Ascending aorta (tissue), 2 donors: ENCODE data around the gene FAM222A. TPM values are rescaled to one million over a fixed set of nuclear protein-coding genes. Genes with fewer than 3 reads are reported as not detected.

Experiments
- DNase-seq, 2 donors: peaks; one replicate each; pipeline ENCODE4 v3.0.0-alpha.2; 2019; ENCODE audit warnings: low spot score in 2 of 2
- H3K27ac ChIP-seq, 2 donors: fragments of 200-600 bp; sonication (generic); one replicate each; pipeline ENCODE4 v1.5.1; 2016 to 2017; ENCODE audit warnings: mild to moderate bottlenecking in 1 of 2
- H3K27me3 ChIP-seq: fragments of 200-600 bp; sonication (generic); one replicate; pipeline ENCODE4 v1.5.1; 2017
- H3K36me3 ChIP-seq, 2 donors: fragments of 200-600 bp; sonication (generic); one replicate each; pipeline ENCODE4 v1.5.1; 2016
- H3K4me1 ChIP-seq, 2 donors: fragments of 200-600 bp; sonication (generic); one replicate each; pipeline ENCODE4 v1.5.1; 2016 to 2017; ENCODE audit warnings: mild to moderate bottlenecking in 1 of 2
- H3K4me3 ChIP-seq, 2 donors: fragments of 200-600 bp; sonication (generic); one replicate each; pipeline ENCODE4 v1.5.1; 2016 to 2017; ENCODE audit warnings: mild to moderate bottlenecking in 1 of 2
- H3K9me3 ChIP-seq, 2 donors: fragments of 200-600 bp; sonication (generic); one replicate each; pipeline ENCODE4 v1.5.1; 2016
- CTCF ChIP-seq, 3 experiments: fragments of 200-600 bp in 2 of 3; fragments of 450-650 bp in 1 of 3; sonication (generic) in 2 of 3; IDR thresholded peaks; one replicate each; pipeline ENCODE4 v1.5.1; 2016 to 2019; ENCODE audit warnings: antibody characterized with exemption in 3 of 3, mild to moderate bottlenecking in 1 of 3, moderate library complexity in 1 of 3
- intact Hi-C: fragments of 100-400 bp; cut with DNase I; formaldehyde crosslinking; loops from one replicate; pipeline ENCODE4 v1.15.1; 2023
- total RNA-seq: library from RNA; depleted of rRNA; stranded (reverse); fragments of >200 nt; gene quantifications from one replicate; pipeline ENCODE4 v1.1.0, GENCODE V29; 2016

FAM222A gene
- total RNA-seq, 1 donor from 2014 or later: 3.3 TPM

DNA sequence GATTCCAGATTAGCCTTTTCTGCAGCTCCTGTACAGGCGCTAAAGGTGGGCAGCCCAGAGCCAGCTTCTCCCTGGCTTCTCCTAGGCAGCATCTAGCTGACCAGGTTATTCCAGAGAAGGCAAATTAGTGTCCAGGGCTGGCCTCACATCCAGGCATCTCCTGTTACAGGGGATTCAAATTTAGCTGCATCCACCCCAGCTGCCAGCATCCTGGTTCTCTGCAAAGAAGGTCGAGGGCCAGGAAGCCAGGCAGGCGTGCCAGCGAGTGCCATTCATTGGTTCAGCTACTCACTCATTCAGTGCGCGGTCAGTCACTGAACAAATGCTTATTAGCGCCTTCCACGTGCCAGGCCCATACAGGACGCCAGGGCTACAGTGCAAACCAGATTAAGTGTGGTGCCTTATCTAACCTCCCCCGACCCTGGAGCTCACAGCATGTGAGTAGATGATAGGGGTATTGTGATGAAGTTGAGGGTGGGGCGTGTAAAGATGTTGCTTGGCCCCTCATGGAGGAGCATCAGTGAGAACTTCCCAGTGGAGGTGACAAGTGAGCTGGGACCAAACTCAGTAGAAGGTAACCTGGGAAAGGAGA, 15.7 kb upstream of the FAM222A start:
- H3K27ac ChIP-seq: no peak overlapping the region
- no peak for DNase-seq
- no peak for TF ChIP-seq CTCF (IDR thresholded peaks at IDR 0.05)
- no peaks in the 10 kb centered on the region for H3K36me3 ChIP-seq
- H3K4me3 ChIP-seq: no peak overlapping the region
- intact Hi-C loops: no loop called here
- H3K4me1 ChIP-seq: no peaks in the 10 kb centered on the region
- no peaks in the 10 kb centered on the region for H3K9me3 ChIP-seq
- H3K27me3 ChIP-seq: no peaks in the 10 kb centered on the region

DNA sequence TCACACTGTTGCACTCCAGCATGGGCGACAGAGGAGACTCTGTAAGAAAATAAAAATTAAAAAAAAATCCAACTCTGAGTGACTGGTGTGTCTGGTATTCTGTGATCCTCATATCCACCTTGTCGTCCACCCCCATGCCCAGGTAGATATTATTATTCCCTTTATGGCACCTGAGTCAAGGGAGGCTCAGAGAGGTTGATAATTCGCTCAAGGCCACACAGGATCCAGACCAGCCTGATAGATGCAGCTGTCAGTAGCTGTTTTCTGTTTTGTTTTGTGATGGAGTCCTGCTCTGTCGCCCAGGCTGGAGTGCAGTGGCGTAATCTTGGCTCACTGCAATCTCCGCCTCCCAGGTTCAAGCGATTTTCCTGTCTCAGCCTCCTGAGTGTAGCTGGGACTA, 14.8 kb upstream of the FAM222A start:
- no peaks in the 10 kb centered on the region for H3K4me1 ChIP-seq
- H3K9me3 ChIP-seq: no peaks in the 10 kb centered on the region
- TF ChIP-seq CTCF (IDR thresholded peaks at IDR 0.05): no peak
- intact Hi-C loops: no loop called here
- no peaks in the 10 kb centered on the region for H3K36me3 ChIP-seq
- no peaks in the 10 kb centered on the region for H3K27me3 ChIP-seq
- no peak for DNase-seq
- no peak overlapping the region for H3K4me3 ChIP-seq
- H3K27ac ChIP-seq: no peak overlapping the region

- intact Hi-C loops: no loop called here
- no peaks in the 10 kb centered on the region for H3K4me1 ChIP-seq
- no peaks in the 10 kb centered on the region for H3K9me3 ChIP-seq
- TF ChIP-seq CTCF (IDR thresholded peaks at IDR 0.05): no peak
- H3K27me3 ChIP-seq: no peaks in the 10 kb centered on the region
- DNase-seq: no peak
- H3K27ac ChIP-seq: no peak overlapping the region
- H3K4me3 ChIP-seq: no peak overlapping the region
- no peaks in the 10 kb centered on the region for H3K36me3 ChIP-seq
Observed at GRCh38 chr12:109701064-109701463, 12.6 kb upstream of the FAM222A start.

GRCh38 chr12:109702111-109702841, 11.3 kb upstream of the FAM222A start:
- TF ChIP-seq CTCF (IDR thresholded peaks at IDR 0.05): no peak
- Histone ChIP-seq H3K4me1 (no peaks in the 10 kb centered on the region), H3K36me3 (no peaks in the 10 kb centered on the region), H3K4me3 (no peak overlapping the region), H3K9me3 (no peaks in the 10 kb centered on the region), H3K27me3 (no peaks in the 10 kb centered on the region), H3K27ac (no peak overlapping the region)
- intact Hi-C loops: no loop called here
- DNase-seq: no peak

DNA sequence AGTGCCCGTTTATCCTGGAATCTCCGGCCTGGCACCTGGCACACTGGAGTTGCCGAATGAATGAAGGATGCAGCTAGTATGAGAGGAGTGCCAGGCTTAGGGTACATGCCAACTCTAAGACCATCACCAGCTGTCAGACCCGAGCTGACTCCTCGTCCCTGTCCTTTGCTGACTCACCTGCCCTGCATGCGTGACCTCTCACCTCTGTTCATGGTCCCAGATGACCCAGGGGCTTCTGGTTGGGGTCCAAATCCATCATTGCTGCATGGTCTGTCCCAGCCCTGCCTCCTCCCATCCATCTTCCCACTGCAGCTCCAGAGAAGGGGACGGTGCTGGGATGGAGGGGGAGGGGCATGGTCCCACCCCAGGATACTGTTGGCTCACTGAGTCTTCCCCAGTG, 9.9 kb upstream of the FAM222A start:
- Histone ChIP-seq H3K27ac (no peak overlapping the region), H3K27me3 (no peaks in the 10 kb centered on the region), H3K4me1 (no peaks in the 10 kb centered on the region), H3K36me3 (no peaks in the 10 kb centered on the region), H3K9me3 (no peaks in the 10 kb centered on the region), H3K4me3 (no peak overlapping the region)
- DNase-seq: no peak
- no peak for TF ChIP-seq CTCF (IDR thresholded peaks at IDR 0.05)
- intact Hi-C loops: no loop called here
